Measurements from ENCODE around the gene RSPRY1.

RSPRY1 gene

DNA sequence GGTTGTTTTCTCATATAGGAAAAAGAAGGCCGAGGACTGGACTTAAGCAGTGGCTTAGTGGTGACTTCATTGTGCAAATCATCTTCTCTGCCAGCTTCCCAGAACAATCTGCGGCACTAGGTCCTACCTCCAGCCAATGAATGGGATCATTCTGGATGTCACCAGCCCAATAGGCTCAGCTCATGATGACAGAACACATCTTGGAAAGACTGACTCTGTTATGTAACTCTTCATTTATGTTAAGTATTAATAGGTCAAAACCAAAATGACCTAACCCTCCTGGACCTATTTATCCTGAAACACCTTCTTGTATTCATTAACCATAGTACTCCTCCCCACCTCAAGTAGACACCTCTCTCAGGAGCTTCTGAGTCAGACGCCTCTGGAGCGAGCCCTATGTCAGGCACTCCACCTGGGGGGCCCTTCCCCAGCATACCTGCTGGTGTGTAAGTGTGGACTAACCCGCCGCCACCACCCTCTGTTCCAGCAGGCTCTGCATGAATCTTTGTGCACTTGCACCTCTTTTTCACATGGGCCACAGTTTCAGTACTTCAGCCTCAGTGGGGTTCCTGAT, 66.1 kb downstream of the RSPRY1 start:
- H3K9me3 ChIP-seq (ENCODE audit: insufficient read depth, low read depth, low read length) = peaks cover 2% of the 10 kb centered on the region
- H3K9ac ChIP-seq (ENCODE audit: low read length) = no peak overlapping the region
- no peak overlapping the region for H3K14ac ChIP-seq (ENCODE audit: low read length)
- WGBS (ENCODE audit: extremely low coverage, insufficient coverage, insufficient read length) = no CpG with 5 or more reads among the region's 6 CpGs
- no peak overlapping the region for H2BK12ac ChIP-seq (ENCODE audit: low read length)
- H3K4me3 ChIP-seq (ENCODE audit: low read depth, low read length) = no peak overlapping the region
- H3K4me1 ChIP-seq (ENCODE audit: control insufficient read depth in 1 of 2, insufficient read depth in 2 of 2, low read length in 2 of 2) = no peaks in the 10 kb centered on the region
- DNase-seq = no peak
- no peak overlapping the region for H2BK5ac ChIP-seq (ENCODE audit: low read depth, low read length, poor library complexity)
- no peak overlapping the region for H4K8ac ChIP-seq (ENCODE audit: low read depth, low read length)
- H3K4ac ChIP-seq (ENCODE audit: low read depth, low read length) = no peak overlapping the region
- no peak overlapping the region for H3K23ac ChIP-seq (ENCODE audit: low read length)
- H3K4me2 ChIP-seq (ENCODE audit: low read length) = no peak overlapping the region
- peaks cover 21 to 33% of the 10 kb centered on the region in 2 experiments for H3K36me3 ChIP-seq (ENCODE audit: control insufficient read depth in 1 of 2, insufficient read depth in 2 of 2, low read length in 2 of 2)
- no peak overlapping the region for H3K27ac ChIP-seq (ENCODE audit: low read depth, low read length)
- no peak overlapping the region for H2AK5ac ChIP-seq (ENCODE audit: low read length)
- no peak overlapping the region for H3K18ac ChIP-seq (ENCODE audit: low read length)
- H3K27me3 ChIP-seq (ENCODE audit: insufficient read depth, low read length) = no peaks in the 10 kb centered on the region
- H3K79me1 ChIP-seq (ENCODE audit: low read length) = no peaks in the 10 kb centered on the region
- no peak overlapping the region for H2AFZ ChIP-seq (ENCODE audit: insufficient read depth, low read length, poor library complexity)
- no peak overlapping the region for H4K12ac ChIP-seq (ENCODE audit: low read depth, low read length)
- no peak overlapping the region for H2BK120ac ChIP-seq (ENCODE audit: insufficient read depth, low read length, poor library complexity)
- no peak overlapping the region for H4K91ac ChIP-seq (ENCODE audit: low read depth, low read length)
- H3K79me2 ChIP-seq (ENCODE audit: control insufficient read depth, insufficient read depth, low read length, poor library complexity) = no peaks in the 10 kb centered on the region

DNA sequence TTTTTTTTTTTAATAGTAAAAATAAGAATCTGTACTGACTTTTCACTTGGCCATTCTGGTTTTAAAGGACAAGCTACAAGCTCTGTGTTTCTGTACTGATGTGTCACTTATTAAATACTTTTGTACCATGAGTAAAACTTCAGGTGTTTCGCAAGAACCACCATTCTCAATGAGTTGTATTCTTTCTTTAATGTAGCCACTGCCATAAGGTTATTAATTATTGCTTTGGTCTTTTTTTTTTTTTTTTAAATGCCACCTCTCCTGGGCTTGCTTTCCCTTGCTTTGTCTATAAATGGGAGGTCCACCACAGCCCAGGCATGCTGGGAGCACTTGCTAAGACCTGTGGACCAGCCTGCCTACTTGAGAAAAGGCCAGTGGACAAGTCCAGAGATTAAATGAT, 67.3 kb downstream of the RSPRY1 start:
- Histone ChIP-seq H2AFZ (ENCODE audit: insufficient read depth, low read length, poor library complexity) (no peak overlapping the region), H3K9me3 (ENCODE audit: insufficient read depth, low read depth, low read length) (peaks cover 2% of the 10 kb centered on the region), H2BK12ac (ENCODE audit: low read length) (no peak overlapping the region), H3K27ac (ENCODE audit: low read depth, low read length) (no peak overlapping the region), H3K79me2 (ENCODE audit: control insufficient read depth, insufficient read depth, low read length, poor library complexity) (no peaks in the 10 kb centered on the region), H3K4me3 (ENCODE audit: low read depth, low read length) (no peak overlapping the region), H3K23ac (ENCODE audit: low read length) (no peak overlapping the region), H3K79me1 (ENCODE audit: low read length) (no peaks in the 10 kb centered on the region), H2BK5ac (ENCODE audit: low read depth, low read length, poor library complexity) (no peak overlapping the region), H4K91ac (ENCODE audit: low read depth, low read length) (no peak overlapping the region), H3K4me1 (ENCODE audit: control insufficient read depth in 1 of 2, insufficient read depth in 2 of 2, low read length in 2 of 2) (no peaks in the 10 kb centered on the region), H3K36me3 (ENCODE audit: control insufficient read depth in 1 of 2, insufficient read depth in 2 of 2, low read length in 2 of 2) (peaks cover 21 to 33% of the 10 kb centered on the region in 2 experiments), H4K8ac (ENCODE audit: low read depth, low read length) (no peak overlapping the region), H3K4ac (ENCODE audit: low read depth, low read length) (no peak overlapping the region), H3K9ac (ENCODE audit: low read length) (no peak overlapping the region), H3K27me3 (ENCODE audit: insufficient read depth, low read length) (no peaks in the 10 kb centered on the region), H2AK5ac (ENCODE audit: low read length) (no peak overlapping the region), H3K14ac (ENCODE audit: low read length) (no peak overlapping the region), H4K12ac (ENCODE audit: low read depth, low read length) (no peak overlapping the region), H2BK120ac (ENCODE audit: insufficient read depth, low read length, poor library complexity) (no peak overlapping the region), H3K18ac (ENCODE audit: low read length) (no peak overlapping the region), H3K4me2 (ENCODE audit: low read length) (no peak overlapping the region)
- no CpG with 5 or more reads among the region's 1 CpG for WGBS (ENCODE audit: extremely low coverage, insufficient coverage, insufficient read length)
- peak in 1 of 2 donors; percentile 14 for DNase-seq

DNA sequence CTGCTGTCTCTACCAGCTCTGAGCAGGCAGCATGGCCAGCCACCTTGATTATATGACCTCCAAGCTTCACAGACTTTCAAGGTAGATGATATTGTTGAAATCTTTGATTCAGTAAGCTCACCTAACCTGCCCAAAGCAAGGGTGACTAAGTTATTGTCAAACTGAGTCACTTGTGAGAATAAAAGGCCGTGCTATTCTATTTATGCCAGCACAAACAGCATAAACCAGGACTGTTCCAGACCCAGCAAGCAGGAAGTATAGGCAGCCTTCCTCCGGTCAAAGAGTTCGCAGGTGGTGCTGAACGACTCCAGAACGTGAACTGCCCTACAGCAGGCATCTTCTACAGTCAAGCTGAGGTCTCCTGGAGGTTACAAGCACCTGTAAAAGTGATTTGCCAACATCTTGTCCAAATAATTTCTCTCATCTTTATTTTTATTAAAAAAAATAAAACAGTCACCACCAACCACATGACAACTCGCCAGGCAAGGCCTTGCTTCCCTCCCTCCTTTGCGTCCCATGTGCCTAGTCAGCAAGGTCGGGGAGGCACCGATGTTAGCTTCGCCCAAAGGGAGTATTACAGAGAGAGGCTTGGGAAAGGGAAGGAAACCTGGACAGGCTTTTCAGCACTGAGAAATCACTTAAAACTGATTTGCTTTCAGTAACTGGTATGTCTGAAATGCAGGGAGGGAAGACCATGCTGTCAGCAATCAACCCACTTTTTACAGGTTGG, 69.7 kb downstream of the RSPRY1 start:
- Histone ChIP-seq H3K27ac (ENCODE audit: low read depth, low read length) (no peak overlapping the region), H3K14ac (ENCODE audit: low read length) (no peak overlapping the region), H4K12ac (ENCODE audit: low read depth, low read length) (no peak overlapping the region), H3K36me3 (ENCODE audit: control insufficient read depth in 1 of 2, insufficient read depth in 2 of 2, low read length in 2 of 2) (peaks cover 13 to 17% of the 10 kb centered on the region in 2 experiments), H2BK5ac (ENCODE audit: low read depth, low read length, poor library complexity) (no peak overlapping the region), H3K4me3 (ENCODE audit: low read depth, low read length) (no peak overlapping the region), H2BK120ac (ENCODE audit: insufficient read depth, low read length, poor library complexity) (no peak overlapping the region), H3K9ac (ENCODE audit: low read length) (no peak overlapping the region), H2BK12ac (ENCODE audit: low read length) (no peak overlapping the region), H2AFZ (ENCODE audit: insufficient read depth, low read length, poor library complexity) (no peak overlapping the region), H3K23ac (ENCODE audit: low read length) (no peak overlapping the region), H3K4me1 (ENCODE audit: control insufficient read depth in 1 of 2, insufficient read depth in 2 of 2, low read length in 2 of 2) (peaks cover 8 to 9% of the 10 kb centered on the region in 2 experiments), H2AK5ac (ENCODE audit: low read length) (no peak overlapping the region), H4K91ac (ENCODE audit: low read depth, low read length) (no peak overlapping the region), H3K79me2 (ENCODE audit: control insufficient read depth, insufficient read depth, low read length, poor library complexity) (no peaks in the 10 kb centered on the region), H3K18ac (ENCODE audit: low read length) (no peak overlapping the region), H3K4ac (ENCODE audit: low read depth, low read length) (no peak overlapping the region), H4K8ac (ENCODE audit: low read depth, low read length) (no peak overlapping the region), H3K27me3 (ENCODE audit: insufficient read depth, low read length) (no peaks in the 10 kb centered on the region), H3K4me2 (ENCODE audit: low read length) (no peak overlapping the region), H3K9me3 (ENCODE audit: insufficient read depth, low read depth, low read length) (peaks cover 2% of the 10 kb centered on the region), H3K79me1 (ENCODE audit: low read length) (peaks cover 4% of the 10 kb centered on the region)
- DNase-seq = no peak
- WGBS (ENCODE audit: extremely low coverage, insufficient coverage, insufficient read length) = no CpG with 5 or more reads among the region's 10 CpGs

DNA sequence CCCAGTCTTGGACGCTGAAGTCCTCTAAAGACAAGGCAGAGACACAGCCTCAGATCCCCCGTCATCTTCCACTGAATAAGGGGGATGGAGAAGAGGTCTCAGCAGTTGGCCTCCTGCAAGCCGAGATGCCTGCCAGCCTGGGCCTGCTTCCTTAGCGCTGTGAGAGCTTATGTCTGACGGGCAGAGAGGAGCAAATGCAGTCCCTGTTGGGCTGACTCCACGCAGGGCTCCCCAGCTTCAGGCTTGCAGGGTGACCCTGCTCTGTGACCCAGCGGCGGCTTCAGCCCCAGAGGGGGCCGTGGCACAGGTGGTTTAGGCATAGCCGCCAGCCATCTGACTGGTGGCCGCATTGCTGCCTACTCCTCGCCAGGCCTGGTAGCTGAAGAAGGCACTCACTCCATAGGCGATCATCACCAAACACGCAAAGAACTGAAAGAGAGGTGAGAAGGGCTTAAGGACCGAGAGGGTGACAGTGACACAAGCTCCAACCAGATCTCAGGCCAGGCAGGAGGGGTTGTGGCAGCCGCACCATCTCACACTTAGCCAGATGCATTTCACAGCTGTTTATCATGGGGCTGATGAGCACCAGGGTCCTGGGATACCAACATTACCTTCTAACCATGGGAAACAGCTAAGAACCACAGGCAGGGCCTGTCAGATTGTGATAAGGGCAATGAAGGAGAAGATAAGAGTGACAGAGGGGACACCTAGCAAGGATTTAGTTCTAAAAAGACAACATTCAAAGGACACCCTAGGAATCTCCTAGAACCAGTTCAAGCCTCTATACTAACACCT, 70.7 kb downstream of the RSPRY1 start:
- H4K91ac ChIP-seq (ENCODE audit: low read depth, low read length) = no peak overlapping the region
- H3K4me1 ChIP-seq (ENCODE audit: control insufficient read depth in 1 of 2, insufficient read depth in 2 of 2, low read length in 2 of 2) = peaks cover 8 to 9% of the 10 kb centered on the region in 2 experiments
- peaks cover 2% of the 10 kb centered on the region for H3K9me3 ChIP-seq (ENCODE audit: insufficient read depth, low read depth, low read length)
- peak overlapping the region; percentile 25 for H3K4me3 ChIP-seq (ENCODE audit: low read depth, low read length)
- no peak for DNase-seq
- no peaks in the 10 kb centered on the region for H3K79me2 ChIP-seq (ENCODE audit: control insufficient read depth, insufficient read depth, low read length, poor library complexity)
- no peak overlapping the region for H3K18ac ChIP-seq (ENCODE audit: low read length)
- peaks cover 6 to 8% of the 10 kb centered on the region in 2 experiments for H3K36me3 ChIP-seq (ENCODE audit: control insufficient read depth in 1 of 2, insufficient read depth in 2 of 2, low read length in 2 of 2)
- H3K79me1 ChIP-seq (ENCODE audit: low read length) = peaks cover 4% of the 10 kb centered on the region
- H2BK5ac ChIP-seq (ENCODE audit: low read depth, low read length, poor library complexity) = no peak overlapping the region
- no peak overlapping the region for H4K12ac ChIP-seq (ENCODE audit: low read depth, low read length)
- no peak overlapping the region for H2BK120ac ChIP-seq (ENCODE audit: insufficient read depth, low read length, poor library complexity)
- no peak overlapping the region for H3K4me2 ChIP-seq (ENCODE audit: low read length)
- WGBS (ENCODE audit: extremely low coverage, insufficient coverage, insufficient read length) = no CpG with 5 or more reads among the region's 16 CpGs
- H3K27me3 ChIP-seq (ENCODE audit: insufficient read depth, low read length) = no peaks in the 10 kb centered on the region
- H2BK12ac ChIP-seq (ENCODE audit: low read length) = no peak overlapping the region
- no peak overlapping the region for H3K9ac ChIP-seq (ENCODE audit: low read length)
- no peak overlapping the region for H2AFZ ChIP-seq (ENCODE audit: insufficient read depth, low read length, poor library complexity)
- no peak overlapping the region for H4K8ac ChIP-seq (ENCODE audit: low read depth, low read length)
- H3K14ac ChIP-seq (ENCODE audit: low read length) = no peak overlapping the region
- H3K23ac ChIP-seq (ENCODE audit: low read length) = no peak overlapping the region
- no peak overlapping the region for H2AK5ac ChIP-seq (ENCODE audit: low read length)
- H3K27ac ChIP-seq (ENCODE audit: low read depth, low read length) = no peak overlapping the region
- no peak overlapping the region for H3K4ac ChIP-seq (ENCODE audit: low read depth, low read length)
